HG03139 (cell line): ENCODE results near the gene KBTBD8.

Experiments used
- ATAC-seq: cut with Tn5 transposase; IDR thresholded peaks from one replicate; pipeline ENCODE4 v1.9.1; 2021; ENCODE audit not compliant: unreplicated experiment

Gene KBTBD8

GRCh38 chr3:67031986-67032385, 33.9 kb downstream of the KBTBD8 start:
- ATAC-seq = no peak

- ATAC-seq = no peak
These were observed 35.0 kb downstream of the KBTBD8 start for GRCh38 chr3:67033079-67033478.

GRCh38 chr3:67034371-67034770, 36.3 kb downstream of the KBTBD8 start:
- ATAC-seq = no peak

GRCh38 chr3:67037615-67038014, 39.5 kb downstream of the KBTBD8 start:
- ATAC-seq = no peak

- no peak for ATAC-seq
These were observed 46.2 kb downstream of the KBTBD8 start for GRCh38 chr3:67044295-67044694.

- no peak for ATAC-seq
These were observed 46.8 kb downstream of the KBTBD8 start for GRCh38 chr3:67044955-67045354.

GRCh38 chr3:67045711-67046465, 47.8 kb downstream of the KBTBD8 start:
- no peak for ATAC-seq

GRCh38 chr3:67047051-67047450, 48.9 kb downstream of the KBTBD8 start:
- no peak for ATAC-seq

GRCh38 chr3:67048067-67048714, 50.1 kb downstream of the KBTBD8 start:
- peak; percentile 85 for ATAC-seq

- ATAC-seq = peak; percentile 66
These were observed 50.6 kb downstream of the KBTBD8 start for GRCh38 chr3:67048715-67049074.

GRCh38 chr3:67059443-67059842, 61.3 kb downstream of the KBTBD8 start:
- ATAC-seq = no peak
